Activated CD4-positive, alpha-beta T cell treated with anti-CD3 and anti-CD28 coated beads for 48 hours (primary cell): ENCODE data around the gene TRIM21.
"Not testable (repeated sequence)": the region's sequence is repeated elsewhere in the genome, so short reads cannot be mapped to it uniquely, and the experiment has no call there.

Experiments used
- DNase-seq: peaks from one replicate; pipeline ENCODE4 v3.0.0-alpha.2; 2020

Gene TRIM21

DNA sequence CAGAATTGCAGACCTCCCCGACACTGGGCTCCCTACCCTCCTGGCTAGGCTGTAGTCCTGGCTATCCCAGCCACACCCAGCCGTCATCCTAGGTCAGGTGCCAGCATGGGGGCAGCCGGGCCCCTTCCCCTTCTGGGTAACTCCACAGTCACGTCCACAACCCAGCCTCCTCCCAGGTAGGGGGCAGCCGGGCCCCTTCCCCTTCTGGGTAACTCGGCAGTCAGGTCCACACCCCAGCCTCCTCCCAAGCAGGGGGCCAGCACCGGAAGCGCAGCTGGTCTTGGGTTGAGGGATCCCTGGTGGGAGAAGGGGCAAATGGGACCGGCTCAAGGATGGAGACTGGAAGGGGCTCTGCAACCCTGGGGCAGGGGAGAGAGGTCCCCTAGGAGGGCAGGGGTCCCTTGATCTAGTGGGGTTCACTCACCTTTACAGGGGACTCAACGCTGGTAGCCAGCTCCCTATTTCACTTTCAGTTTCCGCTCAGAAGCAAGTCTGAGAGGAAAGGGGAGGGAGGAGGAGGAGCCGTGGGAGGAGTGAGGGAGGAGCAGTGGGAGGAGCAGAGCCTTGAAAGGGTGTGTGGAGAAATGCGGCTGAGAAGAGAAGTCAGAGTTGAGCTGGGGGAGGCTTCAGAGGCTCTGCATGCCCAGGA, at the start of gene TRIM21:
TRIM21 (minus strand) TSS at position 494 of the 649 bp plus-strand sequence. CDS start 3,293 bp downstream, outside the sequence.
- DNase-seq, result peak; percentile 91

DNA sequence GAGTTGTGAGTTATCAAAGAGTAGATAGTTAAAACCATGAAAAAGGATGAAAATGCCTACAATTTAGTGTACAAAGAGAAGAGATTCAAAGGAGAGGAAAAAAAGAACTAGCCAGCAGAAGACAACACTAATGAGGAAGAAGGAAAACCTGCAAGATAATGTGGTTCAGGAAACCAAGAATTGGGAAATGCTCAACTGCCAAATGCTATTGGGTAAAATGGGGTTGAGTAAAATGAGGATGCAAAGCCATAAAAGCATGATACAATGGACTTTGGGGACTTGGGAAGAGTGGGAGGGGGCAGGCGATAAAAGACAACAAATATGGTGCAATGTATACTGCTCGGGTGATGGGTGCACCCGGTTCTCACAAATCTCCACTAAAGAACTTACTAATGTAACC, 48.0 kb upstream of the TRIM21 start:
- no peak for DNase-seq

DNA sequence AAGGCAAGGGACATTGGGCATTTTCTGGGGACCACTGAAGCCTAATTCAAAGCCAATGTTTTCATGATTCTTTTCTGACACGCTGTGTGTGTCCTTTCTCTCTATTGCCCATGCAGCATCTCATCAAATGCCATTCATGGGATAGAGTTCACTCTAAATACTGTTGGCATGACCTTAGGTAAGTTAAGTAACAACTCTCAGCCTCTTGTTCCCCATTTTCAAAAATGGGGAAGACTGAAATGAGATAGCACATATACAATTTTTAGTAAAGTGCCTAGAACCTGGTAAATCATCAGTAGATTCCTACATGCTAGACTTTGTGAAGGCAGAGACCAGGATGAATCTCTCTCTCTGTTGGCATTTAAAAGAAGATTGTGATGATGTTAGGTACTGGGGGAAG, 42.9 kb upstream of the TRIM21 start:
- DNase-seq, result no peak

DNA sequence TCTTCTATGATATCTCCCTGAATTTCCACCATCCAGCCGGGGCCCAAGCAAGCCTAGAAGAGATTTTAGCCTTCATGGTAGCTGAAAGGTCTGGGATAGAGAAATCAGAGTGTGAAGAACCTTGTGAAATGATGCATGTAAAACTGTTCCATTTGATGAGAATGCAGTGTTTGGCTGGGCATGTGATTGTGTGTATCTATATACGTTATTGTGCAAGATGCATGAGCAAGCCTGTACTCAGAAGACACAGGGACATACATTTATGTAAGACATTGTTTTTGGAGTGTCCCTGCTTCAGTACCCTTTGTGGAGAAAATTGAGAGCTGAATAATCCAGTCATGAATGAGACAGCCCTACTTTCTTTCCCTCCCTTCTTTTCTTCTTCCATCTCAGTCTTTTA, 40.4 kb upstream of the TRIM21 start:
- no peak for DNase-seq

DNA sequence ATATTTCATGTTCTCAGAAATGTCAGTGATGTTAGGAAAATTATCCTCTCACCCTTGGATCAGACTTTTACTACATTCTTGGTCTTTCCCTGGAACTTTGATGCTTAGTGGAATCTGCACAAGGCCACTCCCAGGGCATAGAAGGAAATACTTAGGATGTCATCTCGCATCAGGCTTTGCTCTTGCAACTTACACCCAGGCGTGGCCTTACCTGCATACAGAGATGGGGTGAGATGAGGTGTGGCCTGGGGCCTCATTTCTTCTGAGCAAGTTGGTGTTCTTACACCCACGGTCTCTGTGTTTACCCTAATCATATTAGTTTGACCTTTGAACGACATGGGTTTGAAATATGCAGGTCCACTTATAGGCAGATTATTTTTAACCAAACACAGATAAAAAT, 36.5 kb upstream of the TRIM21 start:
- DNase-seq, result no peak

DNA sequence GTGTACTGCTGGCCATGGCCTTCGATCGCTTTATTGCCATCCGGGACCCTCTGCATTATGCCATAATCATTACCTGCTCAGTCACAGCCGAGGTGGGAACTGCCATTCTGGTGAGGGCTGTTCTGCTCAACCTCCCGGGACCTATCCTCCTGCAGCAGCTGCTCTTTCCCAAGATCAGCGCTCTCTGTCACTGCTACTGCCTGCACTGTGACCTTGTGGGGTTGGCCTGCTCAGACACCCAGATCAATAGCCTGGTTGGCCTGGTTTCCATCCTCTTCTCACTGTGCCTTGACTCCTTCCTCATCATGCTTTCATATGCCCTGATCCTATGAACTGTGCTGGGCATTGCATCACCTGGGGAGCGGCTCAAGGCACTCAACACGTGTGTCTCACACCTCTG, 24.9 kb upstream of the TRIM21 start:
- no peak for DNase-seq

DNA sequence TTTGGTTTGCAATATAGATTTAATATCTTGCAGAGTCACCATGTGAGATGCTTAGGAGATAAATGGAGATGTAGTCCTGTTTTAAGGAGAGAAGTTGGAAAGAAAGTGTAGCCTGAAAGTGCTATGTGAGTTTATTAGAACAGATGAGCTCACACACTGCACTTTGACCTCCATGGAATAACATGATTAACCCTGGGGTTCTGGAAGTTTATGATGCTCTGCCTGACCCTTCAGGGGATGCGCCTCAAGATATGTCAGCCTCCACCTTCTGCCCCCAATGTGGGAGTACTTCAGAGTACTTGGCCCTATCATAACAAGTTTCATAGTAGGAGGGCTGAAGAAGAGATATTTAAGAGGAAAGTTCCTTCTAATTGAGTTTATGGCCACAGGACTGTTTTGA, 23.3 kb upstream of the TRIM21 start:
- no peak for DNase-seq

DNA sequence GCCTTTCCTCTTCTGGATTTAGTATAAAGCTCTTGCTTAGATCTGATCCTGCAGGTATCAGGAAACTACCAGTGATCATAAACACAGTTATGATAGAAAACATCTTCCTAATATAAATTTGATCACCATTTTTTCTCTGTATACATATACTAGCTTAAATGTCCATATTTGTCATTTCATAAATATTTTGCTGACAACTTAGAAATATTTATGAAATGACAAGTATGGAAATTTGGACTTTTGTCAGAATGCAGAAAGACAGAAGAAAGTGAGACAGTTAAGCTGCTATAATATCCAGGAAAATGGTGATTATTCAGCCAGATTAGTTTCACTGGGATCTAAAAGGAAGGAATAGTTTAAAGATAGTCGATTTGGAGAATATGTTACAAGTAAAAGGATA, 22.8 kb upstream of the TRIM21 start:
- no peak for DNase-seq

DNA sequence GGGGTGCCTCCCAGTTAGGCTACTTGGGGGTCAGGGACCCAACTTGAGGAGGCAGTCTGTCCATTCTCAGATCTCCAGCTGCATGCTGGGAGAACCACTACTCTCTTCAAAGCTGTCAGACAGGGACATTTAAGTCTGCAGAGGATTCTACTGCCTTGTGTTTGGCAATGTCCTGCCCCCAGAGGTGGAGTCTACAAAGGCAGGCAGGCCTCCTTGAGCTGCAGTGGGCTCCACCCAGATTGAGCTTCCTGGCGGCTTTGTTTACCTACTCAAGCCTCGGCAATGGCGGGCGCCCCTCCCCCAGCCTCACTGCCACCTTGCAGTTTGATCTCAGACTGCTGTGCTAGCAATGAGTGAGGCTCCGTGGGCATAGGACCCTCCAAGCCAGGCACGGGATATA, 12.7 kb upstream of the TRIM21 start:
- not testable (repeated sequence) for DNase-seq

DNA sequence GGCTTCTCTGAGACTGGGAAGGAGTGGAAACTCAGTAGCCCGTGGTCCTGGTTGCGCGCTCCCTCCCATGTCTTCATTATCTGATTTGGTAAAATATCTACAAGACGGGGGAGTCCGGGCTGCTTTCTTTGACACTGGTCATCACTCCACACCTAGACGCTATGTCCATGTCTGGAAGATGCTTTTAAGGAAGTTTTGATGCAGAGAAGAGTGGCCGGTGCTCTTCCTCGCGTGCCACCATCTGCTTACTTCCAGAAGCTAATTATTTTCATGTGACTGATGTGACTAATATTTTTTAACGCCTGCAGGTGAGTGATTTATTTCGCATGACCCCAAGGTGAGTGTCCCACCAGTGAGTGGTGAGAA, 339 bp upstream of the TRIM21 start:
- DNase-seq, result no peak

DNA sequence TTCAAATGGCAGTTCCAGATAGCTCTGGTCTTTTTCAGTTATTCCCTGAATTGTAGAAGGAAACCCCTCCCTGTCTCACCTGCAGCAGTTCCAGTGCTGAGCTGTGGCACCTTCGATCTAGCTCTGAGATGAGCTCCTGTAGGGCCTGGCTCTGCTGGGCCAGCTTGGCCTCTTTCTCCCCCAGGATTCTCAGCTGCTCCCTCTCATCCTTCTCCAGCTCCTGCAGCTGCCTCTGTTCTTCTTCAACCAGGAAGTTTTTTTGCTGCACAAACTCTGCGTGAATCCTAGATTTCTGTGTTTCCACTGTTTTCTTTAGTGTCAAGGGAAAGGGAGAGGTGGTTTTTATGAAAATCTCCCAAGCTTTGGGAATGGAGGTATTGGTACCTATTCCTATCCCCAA, 5.3 kb downstream of the TRIM21 start:
- DNase-seq, result no peak

DNA sequence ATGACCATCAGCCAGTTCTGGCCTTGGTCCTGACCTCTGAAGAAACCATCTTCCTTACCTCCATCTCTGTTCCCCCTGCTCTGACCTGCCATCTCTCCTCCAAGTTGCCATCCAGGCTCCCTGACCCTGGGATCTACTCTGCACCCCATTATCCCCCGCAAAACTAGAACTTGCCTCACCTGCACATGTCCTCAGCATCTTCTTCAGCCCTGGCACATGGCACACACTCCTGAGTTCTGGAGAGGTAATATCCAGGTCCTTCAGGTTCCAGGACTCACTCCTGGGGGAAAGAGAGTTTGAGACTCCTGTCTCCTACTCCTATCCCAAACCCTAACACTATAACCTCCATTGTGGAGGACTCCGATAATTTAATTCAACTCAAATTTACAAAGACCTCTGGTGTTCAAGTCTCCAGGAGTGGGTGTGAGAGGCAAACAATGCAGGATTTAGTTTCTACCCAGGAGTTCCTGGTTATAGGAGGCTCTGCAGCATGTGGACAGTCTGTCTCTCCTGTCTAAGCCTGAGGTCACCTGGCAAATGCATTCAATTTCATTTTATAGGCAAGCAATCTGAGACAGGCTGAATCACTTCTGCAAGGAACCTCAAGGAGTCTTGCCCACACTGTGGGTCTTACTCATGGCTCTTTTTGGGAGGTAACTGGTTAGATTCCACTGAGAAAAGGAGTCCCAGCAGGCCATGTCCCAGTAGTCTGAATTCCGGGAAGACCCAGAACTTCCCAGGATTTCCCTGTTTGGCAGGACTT, 7.3 kb downstream of the TRIM21 start:
- DNase-seq, result no peak

DNA sequence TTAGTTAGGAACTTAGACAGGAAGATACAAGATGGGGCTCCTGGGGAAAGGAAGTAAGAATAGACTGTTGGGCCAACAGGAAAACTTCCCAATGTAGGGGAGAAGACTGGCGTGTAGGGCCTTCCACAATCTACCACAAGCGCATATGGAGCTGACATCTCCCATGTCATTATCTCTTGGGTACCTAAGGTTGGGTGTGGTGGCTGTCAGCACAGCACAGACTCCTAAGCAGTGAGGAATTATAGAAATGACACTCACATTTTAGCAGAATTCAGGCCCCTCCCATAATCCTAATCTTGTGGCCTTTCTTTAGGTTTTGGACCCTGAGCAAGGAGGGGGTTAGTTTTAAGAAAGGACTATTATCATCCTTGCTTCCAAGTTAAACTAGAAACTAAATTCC, 11.6 kb downstream of the TRIM21 start:
- DNase-seq, result no peak

DNA sequence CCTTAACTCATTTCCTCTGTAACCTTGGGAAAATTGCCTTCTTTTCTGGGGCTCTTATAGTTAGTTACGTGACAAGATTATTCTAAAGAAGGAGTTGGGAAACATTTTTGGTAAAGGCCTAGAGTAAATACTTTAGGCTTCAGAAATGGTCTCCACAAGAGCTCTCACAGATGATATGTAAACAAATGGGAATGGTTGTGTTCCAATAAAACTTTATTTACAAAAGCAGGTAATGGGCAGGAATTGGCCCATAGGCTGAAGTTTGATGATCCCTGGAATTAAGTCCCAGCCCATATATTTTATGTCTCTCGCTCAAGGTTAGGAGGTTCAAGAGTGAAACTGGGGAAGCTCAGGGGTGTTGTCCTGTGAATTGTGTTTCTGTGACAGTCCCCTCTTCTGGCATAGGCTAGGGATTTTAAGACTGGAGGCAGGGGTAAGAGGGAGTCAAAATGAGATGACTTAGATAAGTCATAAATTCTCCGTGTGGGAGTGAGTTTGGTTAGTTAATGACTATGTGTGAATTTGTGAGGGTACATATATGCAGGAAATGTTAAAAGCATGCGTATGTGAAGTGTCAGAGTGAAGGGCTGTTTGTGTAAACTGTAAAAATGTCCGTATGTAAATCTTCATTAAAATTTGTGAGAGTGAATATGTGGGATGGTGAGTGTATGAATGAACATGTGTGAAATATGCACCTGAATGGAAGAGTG, 17.9 kb downstream of the TRIM21 start:
- DNase-seq, result no peak

DNA sequence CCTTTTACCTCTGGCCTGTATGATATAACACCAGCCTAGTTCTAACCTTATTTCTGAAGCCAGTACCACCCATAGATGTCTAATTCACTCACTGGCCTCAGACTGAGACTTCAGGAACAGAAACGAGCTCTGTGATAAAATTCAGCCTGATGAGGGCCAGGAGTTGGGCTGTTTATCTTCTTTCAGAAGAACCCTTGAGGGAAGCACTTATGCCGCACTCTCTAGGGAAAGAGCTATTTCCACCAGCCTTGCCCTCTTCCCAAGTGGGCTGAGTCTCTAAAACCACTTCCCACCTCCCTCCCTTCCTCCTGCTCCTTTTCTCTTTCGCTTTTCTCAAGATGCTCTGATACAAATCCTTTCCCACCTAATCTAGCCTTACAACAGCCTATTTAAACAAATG, 23.3 kb downstream of the TRIM21 start:
- DNase-seq, result no peak

DNA sequence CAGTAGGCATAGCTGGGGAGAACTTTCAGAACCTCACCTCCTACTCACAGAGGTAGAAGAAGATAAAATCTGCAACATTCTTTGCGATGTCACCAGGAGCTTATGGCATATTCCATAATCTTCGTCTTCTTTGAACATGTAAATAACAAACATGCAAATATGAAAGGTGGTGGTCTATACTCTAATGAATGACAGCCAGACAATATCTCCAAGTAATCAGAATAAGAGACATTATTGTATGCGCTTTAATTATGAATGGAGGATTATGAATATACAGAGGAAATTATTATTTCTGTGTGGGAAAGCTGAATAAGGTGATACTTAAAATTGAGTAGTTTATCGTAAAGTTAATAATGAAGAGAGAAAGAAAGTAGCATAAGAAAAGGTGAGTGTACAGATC, 25.2 kb downstream of the TRIM21 start, which contains the start of gene OR52B4:
OR52B4 (minus strand) TSS at position 101 of the 400 bp plus-strand sequence; CDS start at position 10, 91 bp downstream.
- DNase-seq, result no peak

DNA sequence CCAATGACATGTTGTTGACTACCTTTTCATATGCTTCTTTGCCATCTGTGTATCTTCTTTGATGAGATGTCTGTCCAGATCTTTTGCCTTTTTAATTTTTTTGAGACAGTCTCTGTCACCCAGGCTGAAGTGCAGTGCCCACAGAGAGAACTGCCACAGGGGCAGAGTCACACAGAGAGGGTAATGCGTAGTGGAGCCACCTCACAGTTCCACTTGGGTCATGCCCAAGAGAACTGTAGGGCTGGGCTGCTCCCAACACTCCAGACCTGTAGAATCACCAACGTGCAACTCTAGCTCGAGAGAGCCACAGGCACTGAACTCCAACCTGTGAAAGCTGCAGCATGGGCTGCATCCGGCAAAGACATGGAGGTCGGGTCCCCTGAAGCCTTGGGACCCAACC, 45.4 kb downstream of the TRIM21 start:
- not testable (repeated sequence) for DNase-seq

DNA sequence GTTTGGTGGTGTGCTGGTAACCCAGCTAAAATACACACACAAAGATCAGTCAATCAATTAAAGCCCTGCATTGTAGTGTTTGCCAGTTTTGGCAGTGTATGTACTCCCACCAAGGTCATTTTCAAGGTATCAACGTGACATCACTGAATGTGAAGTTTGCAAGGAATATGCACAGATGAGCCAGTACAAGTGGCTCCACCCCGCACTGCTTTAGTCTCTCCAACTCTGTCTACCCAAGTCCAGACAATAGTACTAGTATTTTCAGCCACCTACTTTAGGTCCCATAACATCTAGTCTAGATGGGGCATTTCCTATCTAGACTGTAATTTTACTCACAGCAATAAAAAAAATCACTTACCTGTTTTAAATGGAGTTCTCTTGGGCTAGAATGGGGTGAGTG, 48.1 kb downstream of the TRIM21 start:
- DNase-seq, result not testable (repeated sequence)
